EH (cell line): ENCODE measurements around the gene OR10Z1.

Experiments
- DNase-seq: peaks from one replicate; pipeline ENCODE4 v3.0.0-alpha.2; 2015; ENCODE audit warnings: low read depth

Gene OR10Z1, protein sequence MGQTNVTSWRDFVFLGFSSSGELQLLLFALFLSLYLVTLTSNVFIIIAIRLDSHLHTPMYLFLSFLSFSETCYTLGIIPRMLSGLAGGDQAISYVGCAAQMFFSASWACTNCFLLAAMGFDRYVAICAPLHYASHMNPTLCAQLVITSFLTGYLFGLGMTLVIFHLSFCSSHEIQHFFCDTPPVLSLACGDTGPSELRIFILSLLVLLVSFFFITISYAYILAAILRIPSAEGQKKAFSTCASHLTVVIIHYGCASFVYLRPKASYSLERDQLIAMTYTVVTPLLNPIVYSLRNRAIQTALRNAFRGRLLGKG

DNA sequence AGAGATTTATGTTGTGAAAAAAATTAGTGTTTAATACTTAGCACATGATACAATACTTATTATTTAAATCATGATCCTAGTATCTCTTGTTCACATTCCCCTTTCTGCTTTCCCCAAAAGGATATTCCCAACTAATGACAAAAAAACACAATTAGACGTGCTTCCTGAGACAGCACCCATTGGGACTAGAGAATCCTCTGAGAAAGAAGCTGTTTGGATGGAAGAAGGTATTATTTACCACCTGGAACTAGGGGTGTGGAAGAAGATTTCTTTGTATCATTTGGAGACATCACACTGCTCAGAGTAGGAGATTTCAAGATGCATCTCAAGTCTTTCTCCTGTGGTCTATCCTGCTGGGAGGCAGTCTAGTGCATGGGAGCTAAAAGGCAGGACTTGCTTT, at the start of gene OR10Z1:
OR10Z1 (plus strand) TSS at position 301 of the 400 bp plus-strand sequence. CDS start 1,171 bp downstream, outside the sequence.
- DNase-seq = no peak

DNA sequence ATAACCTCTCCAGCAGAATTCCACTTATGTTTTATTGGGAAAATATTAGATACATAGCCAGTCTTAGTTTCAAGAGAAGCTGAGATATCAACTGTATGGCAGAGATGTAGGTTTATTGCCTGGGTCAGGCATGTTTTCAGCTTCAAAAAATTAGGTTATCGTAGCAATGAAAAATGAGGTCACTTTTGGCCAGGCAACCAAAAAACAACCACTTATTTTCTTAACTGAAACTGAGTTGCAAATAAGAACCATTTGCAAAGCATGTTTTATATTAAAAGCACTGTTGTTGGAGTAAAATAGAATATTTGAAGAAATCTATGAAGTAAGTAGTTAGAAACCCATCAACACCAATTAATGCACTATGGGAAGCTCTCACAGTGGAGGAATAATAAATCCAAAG, 45.4 kb upstream of the OR10Z1 start:
- no peak for DNase-seq

GRCh38 chr1:158563853-158564252, 41.2 kb upstream of the OR10Z1 start:
- DNase-seq = no peak

GRCh38 chr1:158564608-158565007, 40.5 kb upstream of the OR10Z1 start:
- no peak for DNase-seq

- no peak for DNase-seq
Observed at GRCh38 chr1:158570480-158570879, 34.6 kb upstream of the OR10Z1 start, which contains the start of gene OR6P1. Gene OR6P1, minus strand, starts transcription at chr1:158570580. Its CDS starts 6,976 bp downstream, at chr1:158563604.

DNA sequence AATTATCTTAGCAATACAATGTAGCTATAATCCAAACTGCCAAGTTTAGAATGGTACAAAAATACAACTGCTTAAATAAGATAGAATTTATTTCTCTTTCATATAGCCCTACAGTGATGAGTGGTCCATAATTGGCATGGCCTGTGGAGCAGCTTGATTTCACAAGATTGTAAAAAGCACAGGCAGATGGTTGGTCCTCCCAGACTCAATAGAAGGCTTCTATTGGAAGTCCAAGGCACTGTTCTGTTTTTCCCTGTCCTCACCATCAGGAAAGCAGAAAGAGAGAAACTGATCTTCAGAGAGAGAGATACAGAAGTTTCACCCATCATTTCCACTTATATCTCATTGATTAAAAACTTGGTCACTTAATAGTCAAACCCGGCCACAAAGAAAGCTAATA, 32.8 kb upstream of the OR10Z1 start:
- DNase-seq = no peak

DNA sequence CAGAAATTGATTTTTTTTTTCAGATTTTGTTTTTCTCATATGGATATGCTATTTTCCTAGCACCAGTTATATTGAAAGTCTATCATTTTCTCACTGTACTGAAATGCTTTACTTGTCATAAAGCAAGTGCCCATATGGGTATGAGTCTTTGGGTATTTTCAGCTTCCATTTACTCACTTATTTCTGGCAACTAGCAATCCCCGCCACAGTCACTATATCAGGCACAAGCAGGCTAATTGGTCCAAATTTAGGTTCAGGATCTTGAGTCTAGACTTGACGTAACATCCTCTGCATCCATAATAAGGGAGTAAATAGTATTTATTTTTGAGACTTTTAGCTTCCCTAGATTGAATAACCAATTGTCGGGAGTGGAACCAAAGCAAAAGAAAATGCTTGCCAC, 27.5 kb upstream of the OR10Z1 start:
- DNase-seq = no peak

- DNase-seq = no peak
Observed at GRCh38 chr1:158579733-158580132, 25.3 kb upstream of the OR10Z1 start, which contains the start of gene OR10X1. Gene OR10X1, minus strand, starts transcription at chr1:158579899. Its CDS starts 0 bp downstream, at chr1:158579899.

DNA sequence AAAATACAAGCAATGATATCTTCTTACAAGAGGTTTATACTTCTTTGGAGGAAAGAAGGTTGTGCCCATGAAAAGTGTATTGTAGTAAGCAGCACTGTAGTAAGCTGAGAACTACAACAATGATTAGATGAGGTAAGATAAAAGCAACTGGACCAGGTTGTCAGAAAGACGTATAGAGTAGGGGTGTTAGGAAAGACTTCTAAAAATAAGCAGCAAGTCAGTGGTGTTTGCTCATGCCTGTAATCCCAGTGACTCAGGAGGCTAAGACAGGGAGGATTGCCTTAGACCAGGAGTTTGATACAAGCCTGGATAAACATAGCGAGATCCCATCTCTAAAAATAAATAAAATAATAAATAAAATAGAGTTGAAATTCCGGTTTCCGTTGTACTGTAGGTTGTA, 21.1 kb upstream of the OR10Z1 start:
- DNase-seq = no peak

- no peak for DNase-seq
Observed at GRCh38 chr1:158586942-158587341, 18.1 kb upstream of the OR10Z1 start.

DNA sequence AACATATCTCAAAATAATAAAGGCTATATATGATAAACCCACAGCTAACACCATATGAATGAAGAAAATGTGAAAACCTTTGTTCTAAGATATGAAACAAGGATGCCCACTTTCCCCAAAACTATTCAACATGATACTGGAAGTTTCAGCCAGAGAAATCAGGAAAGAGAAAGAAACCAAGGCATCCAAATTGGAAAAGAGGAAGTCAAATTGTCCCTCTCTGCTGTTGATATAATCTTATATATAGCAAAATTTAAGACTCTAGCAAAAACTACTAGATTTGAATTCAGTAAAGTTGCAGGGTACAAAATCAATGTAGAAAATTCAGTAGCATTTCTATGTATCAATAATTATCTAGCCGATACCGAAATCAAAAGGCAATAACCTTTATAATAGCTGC, 4.3 kb upstream of the OR10Z1 start:
- DNase-seq = no peak

GRCh38 chr1:158607296-158607695, 2.2 kb downstream of the OR10Z1 start:
- no peak for DNase-seq

DNA sequence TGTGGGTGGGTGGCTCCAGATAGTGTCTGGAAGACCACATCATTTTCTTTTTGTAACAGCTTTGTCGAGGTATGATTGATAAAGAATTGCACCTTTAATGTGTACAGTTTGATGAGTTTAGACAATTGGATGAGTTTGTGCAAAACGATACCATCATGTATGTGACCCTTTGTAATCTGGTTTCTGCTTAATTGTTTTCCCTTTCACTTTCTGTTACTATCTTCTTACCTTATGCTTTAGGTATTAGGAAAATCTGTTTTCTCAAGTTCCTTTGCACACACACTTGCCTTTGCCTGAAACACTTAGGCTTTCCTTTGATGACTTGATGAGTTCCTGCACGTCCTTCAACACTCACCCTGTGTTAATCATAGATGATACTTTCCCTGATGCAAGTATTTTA, 6.8 kb downstream of the OR10Z1 start:
- no peak for DNase-seq

DNA sequence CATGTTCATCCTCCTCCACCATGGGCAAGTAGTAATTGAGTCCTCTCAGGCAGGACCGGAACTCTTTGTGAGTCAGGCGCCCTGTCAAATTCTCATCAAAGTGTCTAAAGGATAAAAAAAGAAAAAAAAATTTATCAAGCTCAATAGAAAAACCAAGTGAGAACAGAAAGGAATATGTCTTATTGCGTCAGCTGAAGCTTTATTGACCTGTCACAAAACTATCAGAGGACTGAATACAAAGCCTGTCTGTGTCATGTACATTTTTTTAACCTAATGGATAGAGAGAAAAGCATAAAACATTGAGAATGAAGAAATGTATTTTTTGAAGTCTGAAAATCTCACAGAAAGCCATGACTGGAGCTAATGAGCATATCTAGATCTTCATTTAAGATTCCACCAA, 8.7 kb downstream of the OR10Z1 start:
- DNase-seq = no peak

GRCh38 chr1:158638146-158638545, 33.1 kb downstream of the OR10Z1 start:
- DNase-seq = no peak

- no peak for DNase-seq
Observed at GRCh38 chr1:158638904-158639303, 33.8 kb downstream of the OR10Z1 start.

DNA sequence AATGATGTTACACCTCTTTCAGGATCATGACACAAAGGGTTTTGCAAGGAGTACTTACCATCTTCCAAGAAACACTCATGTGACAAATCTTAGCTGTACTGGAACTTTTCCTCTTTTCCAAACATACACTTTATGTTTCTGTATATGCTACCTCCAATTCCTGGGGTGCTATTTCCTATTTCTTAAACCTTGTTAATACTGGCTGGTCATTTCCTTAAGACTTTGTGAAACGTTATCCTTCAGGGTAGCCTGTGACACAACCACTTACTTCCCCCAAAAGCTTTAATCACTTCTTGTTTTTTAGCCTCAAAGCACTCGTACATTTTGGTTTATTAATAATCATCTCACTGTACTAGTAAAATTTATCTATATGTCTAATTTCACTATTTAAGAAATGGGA, 39.4 kb downstream of the OR10Z1 start:
- no peak for DNase-seq

GRCh38 chr1:158646465-158646864, 41.4 kb downstream of the OR10Z1 start:
- DNase-seq = no peak

DNA sequence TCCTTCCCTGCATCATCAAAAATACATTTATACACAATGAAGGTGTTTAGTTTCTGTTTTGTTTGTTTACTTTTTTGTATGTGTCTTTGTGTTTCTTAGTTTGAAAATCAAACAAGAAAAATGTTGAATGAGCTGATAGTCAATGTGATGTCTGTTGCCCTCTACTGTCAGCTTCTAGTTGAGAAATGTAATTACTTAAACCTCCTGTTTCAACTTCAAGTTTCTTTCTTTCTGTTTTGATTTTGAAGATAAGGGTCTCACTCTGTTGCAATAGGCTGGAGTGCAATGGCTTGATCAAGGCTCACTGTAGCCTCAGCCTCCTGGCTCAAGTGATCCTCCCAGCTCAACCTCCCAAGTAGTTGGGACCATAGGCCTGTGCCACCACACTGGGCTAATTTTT, 44.0 kb downstream of the OR10Z1 start:
- no peak for DNase-seq

DNA sequence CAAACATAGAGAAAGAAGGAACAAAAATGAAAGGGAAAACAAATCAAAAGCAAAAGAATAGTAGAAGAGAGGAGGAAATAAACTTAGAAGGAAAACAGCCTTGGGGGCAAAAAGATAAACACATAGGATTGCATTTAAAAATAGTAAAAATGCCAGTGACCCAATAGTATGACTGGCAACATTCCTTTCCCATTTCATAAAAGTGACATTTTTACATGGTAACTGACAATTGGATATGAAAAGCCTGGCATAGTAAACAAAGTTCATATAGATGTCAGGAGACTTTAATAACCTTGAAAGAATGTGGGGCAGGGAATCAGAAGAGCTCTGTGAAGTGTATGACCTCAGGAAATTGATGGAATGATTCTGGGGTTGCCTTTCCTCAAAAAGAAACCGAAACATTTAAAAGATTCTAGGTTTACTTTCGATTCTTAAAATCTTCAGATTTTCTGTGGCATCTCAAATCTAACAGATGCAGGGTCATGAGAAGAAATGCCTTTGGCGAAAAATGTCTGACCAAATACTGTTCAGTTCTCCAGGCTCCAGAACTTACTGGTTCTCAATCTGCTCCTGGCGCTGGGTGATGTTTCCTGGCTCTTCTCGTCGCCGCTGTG, 47.8 kb downstream of the OR10Z1 start:
- DNase-seq = peak; percentile 0

DNA sequence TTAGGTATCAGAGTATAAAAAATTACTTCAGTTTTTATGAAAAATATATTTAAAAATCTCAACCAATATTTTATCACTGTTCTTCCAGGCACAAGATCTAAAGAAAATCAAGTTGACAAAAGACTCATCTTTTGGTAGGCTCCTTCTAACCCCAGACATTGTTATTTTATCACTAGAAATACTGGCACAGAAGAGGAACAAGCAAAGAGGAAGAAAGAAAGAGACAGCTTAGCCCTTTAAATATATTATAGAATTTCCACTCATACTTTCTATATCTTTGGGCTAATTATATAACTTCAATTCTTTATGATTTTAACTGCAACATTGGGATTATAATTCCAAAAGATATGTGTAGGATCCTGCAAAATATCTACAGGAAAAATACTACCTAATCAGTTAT, 49.0 kb downstream of the OR10Z1 start:
- DNase-seq = no peak

DNA sequence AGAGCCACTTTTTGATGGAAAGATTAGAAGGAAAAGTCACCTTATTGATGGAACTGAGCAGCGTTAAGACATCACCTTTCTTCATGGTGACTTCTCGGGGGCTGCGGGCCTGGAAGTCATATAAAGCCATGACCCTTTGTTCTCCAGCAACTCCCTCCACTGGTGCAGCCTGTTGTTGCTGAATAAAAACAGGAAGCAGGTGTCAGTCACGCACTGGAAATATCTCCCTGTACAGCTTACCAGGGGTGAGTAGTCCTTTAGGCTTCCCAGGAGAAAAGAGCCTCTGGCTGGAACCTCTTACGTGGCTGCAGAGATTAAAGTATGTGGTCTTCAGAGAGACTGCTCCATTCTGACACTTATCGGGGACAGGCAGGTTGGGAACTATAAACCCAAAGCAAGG, 49.5 kb downstream of the OR10Z1 start:
- no peak for DNase-seq
